ENCODE measurements around the gene CCDC8. TPM values are rescaled to one million over a fixed set of nuclear protein-coding genes. Genes with fewer than 3 reads are reported as not detected.

Gene CCDC8
- total and polyA plus RNA-seq, 2 of the 4 experiments (the other 2 are of a cell fraction), result 9.3 to 10.2 TPM

DNA sequence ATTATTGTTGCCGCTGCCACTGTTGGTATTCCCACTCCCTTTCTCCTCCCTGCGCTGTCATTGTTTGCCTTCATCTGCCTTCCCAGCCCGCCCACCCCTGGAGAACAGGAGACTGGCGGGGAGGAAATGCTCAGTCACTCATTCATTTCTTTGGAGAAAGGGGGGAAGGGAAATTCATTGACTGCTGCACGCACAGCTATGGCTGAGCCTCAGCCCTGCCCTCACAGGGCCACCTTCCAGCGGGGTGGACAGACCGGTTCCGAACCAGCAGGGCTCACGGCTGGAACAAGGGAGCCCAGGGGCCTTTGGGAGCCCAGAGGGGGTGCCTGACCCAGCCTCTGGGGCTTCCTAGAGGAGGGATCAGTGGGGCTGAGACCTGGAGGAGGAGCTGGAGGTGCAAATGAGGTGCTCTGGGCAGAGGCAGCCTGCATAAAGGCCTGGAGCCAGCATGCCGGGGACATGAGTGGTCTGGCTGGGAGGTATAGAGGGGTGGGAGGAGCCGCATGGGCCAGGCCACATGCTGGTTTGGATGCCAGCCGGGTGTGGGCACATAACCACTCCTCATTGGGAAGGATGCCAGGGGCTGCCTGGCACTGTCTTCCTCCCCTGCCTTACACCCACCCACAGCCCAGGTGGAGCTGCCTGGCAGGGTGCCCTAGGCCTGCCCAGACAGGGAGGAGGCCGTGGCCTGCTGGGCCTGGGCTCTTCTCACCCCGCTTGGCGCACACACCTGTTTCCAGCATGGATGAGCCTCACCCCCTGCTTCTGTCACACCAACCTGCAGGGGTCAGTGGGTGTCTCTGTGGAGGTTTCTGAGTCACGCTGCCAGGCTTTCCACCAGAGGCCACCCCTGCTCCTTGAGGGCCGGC is 39.6 kb downstream of the CCDC8 start:
- H2BK5ac ChIP-seq (ENCODE audit: low read depth, low read length, poor library complexity, severe bottlenecking), result peak overlapping the region; percentile 32
- TF ChIP-seq CHD1 (IDR thresholded peaks at IDR 0.05; ENCODE audit: low read depth, low read length), result no peak
- no peak for TF ChIP-seq POLR2A (IDR thresholded peaks at IDR 0.05; ENCODE audit: low read depth, low read length)
- TF ChIP-seq, protein P1, sequence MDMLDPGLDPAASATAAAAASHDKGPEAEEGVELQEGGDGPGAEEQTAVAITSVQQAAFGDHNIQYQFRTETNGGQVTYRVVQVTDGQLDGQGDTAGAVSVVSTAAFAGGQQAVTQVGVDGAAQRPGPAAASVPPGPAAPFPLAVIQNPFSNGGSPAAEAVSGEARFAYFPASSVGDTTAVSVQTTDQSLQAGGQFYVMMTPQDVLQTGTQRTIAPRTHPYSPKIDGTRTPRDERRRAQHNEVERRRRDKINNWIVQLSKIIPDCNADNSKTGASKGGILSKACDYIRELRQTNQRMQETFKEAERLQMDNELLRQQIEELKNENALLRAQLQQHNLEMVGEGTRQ (IDR thresholded peaks at IDR 0.05; ENCODE audit: low read depth, low read length), result no peak
- TF ChIP-seq RCOR1 (IDR thresholded peaks at IDR 0.05; ENCODE audit: insufficient replicate concordance, low read length), result no peak
- no peak for TF ChIP-seq NFE2L2 (IDR thresholded peaks at IDR 0.05; ENCODE audit: low read depth, low read length)
- TF ChIP-seq RAD21 (IDR thresholded peaks at IDR 0.05; ENCODE audit: low read length), result no peak
- TF ChIP-seq BHLHE40 (IDR thresholded peaks at IDR 0.05; ENCODE audit: low read depth, low read length), result no peak
- no peak for TF ChIP-seq MAZ (IDR thresholded peaks at IDR 0.05; ENCODE audit: borderline replicate concordance, low read depth, low read length)
- TF ChIP-seq SMC3 (IDR thresholded peaks at IDR 0.05; ENCODE audit: low read depth, low read length), result no peak
- TF ChIP-seq CEBPB (IDR thresholded peaks at IDR 0.05; ENCODE audit: low read depth, low read length), result no peak
- TF ChIP-seq MAFK (IDR thresholded peaks at IDR 0.05; ENCODE audit: low read depth, low read length), result no peak
- TF ChIP-seq FOS (IDR thresholded peaks at IDR 0.05; ENCODE audit: low read depth, low read length), result no peak
- TF ChIP-seq, protein P2, sequence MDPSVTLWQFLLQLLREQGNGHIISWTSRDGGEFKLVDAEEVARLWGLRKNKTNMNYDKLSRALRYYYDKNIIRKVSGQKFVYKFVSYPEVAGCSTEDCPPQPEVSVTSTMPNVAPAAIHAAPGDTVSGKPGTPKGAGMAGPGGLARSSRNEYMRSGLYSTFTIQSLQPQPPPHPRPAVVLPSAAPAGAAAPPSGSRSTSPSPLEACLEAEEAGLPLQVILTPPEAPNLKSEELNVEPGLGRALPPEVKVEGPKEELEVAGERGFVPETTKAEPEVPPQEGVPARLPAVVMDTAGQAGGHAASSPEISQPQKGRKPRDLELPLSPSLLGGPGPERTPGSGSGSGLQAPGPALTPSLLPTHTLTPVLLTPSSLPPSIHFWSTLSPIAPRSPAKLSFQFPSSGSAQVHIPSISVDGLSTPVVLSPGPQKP (IDR thresholded peaks at IDR 0.05; ENCODE audit: borderline replicate concordance, low read depth, low read length), result no peak
- peak overlapping the region; percentile 23 for H3K14ac ChIP-seq (replicated peaks; ENCODE audit: low read depth, low read length)
- H4K20me1 ChIP-seq (ENCODE audit: insufficient read depth, low read length), result peaks cover 32% of the 10 kb centered on the region
- ChIA-PET CTCF (no interaction called here), POLR2A (ENCODE audit: unreplicated experiment) (no interaction called here)
- peak overlapping the region; percentile 49 for H3K4ac ChIP-seq (ENCODE audit: low read depth, low read length)
- H2BK15ac ChIP-seq (ENCODE audit: low read depth, low read length), result peak overlapping the region; percentile 34; the same call in 1 of the 3 replicates
- H4K8ac ChIP-seq (ENCODE audit: low read depth in 2 of 2, low read length in 2 of 2), result peak overlapping the region in 1 of 2 experiments; percentile 66; a peak in 1 of 4 replicates
- H3K27me3 ChIP-seq (ENCODE audit: control insufficient read depth, insufficient read depth, low read length), result no peaks in the 10 kb centered on the region
- peak; percentile 50 for DNase-seq
- peak; percentile 58 for ATAC-seq (ENCODE audit: low read depth)
- peak overlapping the region; percentile 67 for H2AFZ ChIP-seq (replicated peaks; ENCODE audit: low read length, poor library complexity)
- peaks cover 27% of the 10 kb centered on the region for H3K4me1 ChIP-seq (ENCODE audit: control insufficient read depth, insufficient read depth, low read length)
- H3K9me3 ChIP-seq (ENCODE audit: control insufficient read depth, insufficient read depth, low read length), result no peaks in the 10 kb centered on the region
- no peak overlapping the region; the same call in 1 of the 2 replicates for H3K9ac ChIP-seq (ENCODE audit: low read depth, low read length)
- peaks cover 36 to 81% of the 10 kb centered on the region in 2 experiments for H3K79me1 ChIP-seq (ENCODE audit: low read depth in 1 of 2, low read length in 2 of 2)
- in situ Hi-C loops (cut with MboI; ENCODE audit: low sequenced_read_pairs) (no loop called here), dilution Hi-C loops (cut with HindIII; ENCODE audit: low sequenced_read_pairs, unreplicated experiment) (no loop called here), intact Hi-C loops (cut with micrococcal nuclease) (no loop called here)
- H3K4me3 ChIP-seq (ENCODE audit: insufficient read depth, low read depth, low read length), result no peak overlapping the region
- H3K4me2 ChIP-seq (ENCODE audit: low read depth, low read length), result peak overlapping the region; percentile 14; the same call in 1 of the 2 replicates
- peak overlapping the region; percentile 47 for H2AK9ac ChIP-seq (replicated peaks; ENCODE audit: low read depth, low read length, poor library complexity)
- peaks cover 22% of the 10 kb centered on the region for H3K36me3 ChIP-seq (ENCODE audit: control insufficient read depth, insufficient read depth, low read length)
- H2BK20ac ChIP-seq (ENCODE audit: low read depth, low read length), result no peak overlapping the region; the same call in 1 of the 2 replicates
- H3K27ac ChIP-seq (ENCODE audit: insufficient read depth, low read length), result peak overlapping the region; percentile 21
- H4K91ac ChIP-seq (ENCODE audit: insufficient read depth, low read depth, low read length), result 0 out of 2 replicates have a peak overlapping the region, but pooled peaks have one; percentile 15
- no peak overlapping the region for H4K5ac ChIP-seq (ENCODE audit: low read depth, low read length)
- WGBS, 2 experiments (ENCODE audit: extremely low coverage in 2 of 2, insufficient read length in 1 of 2), result 41% methylated on average over 6 of the region's 17 CpGs; no CpG with 5 or more reads in 1 of the 2 experiments
- peak overlapping the region; percentile 58; the same call in 1 of the 2 replicates for H2AK5ac ChIP-seq (ENCODE audit: low read depth, low read length)
- BruUV-seq (replicated peaks), result no TSS peak
- no peak overlapping the region for H2BK120ac ChIP-seq (ENCODE audit: low read depth, low read length)
- no peak overlapping the region for H3K56ac ChIP-seq (ENCODE audit: extremely low read depth, insufficient read depth, low read length)
- peaks cover 44% of the 10 kb centered on the region for H3K9me1 ChIP-seq (ENCODE audit: insufficient read depth, low read length)
- peak overlapping the region; percentile 1 for H3K23ac ChIP-seq (ENCODE audit: low read depth, low read length)
- H3K18ac ChIP-seq (ENCODE audit: low read depth, low read length), result no peak overlapping the region

All from IMR-90 (cell line).